Neural cell (in vitro differentiated cells): Measurements from ENCODE around the gene EFTUD2. TPM values are rescaled to one million over a fixed set of nuclear protein-coding genes. Genes with fewer than 3 reads are reported as not detected.

Experiments
- H2AFZ ChIP-seq: fragments of 200-600, 300-800 bp; sonication (generic), shearing (Covaris generic); 2 replicates; pipeline ENCODE4 v1.6.0; 2014; ENCODE audit warnings: low read depth, mild to moderate bottlenecking, antibody characterized with exemption, low read length, moderate library complexity
- H3F3A ChIP-seq: fragments of 200-600 bp; shearing (Covaris generic); 2 replicates; pipeline ENCODE4 v1.6.1; 2016; ENCODE audit warnings: mild to moderate bottlenecking, moderate library complexity, mixed read lengths, antibody characterized with exemption, low read length; ENCODE audit not compliant: insufficient read depth, poor library complexity, severe bottlenecking
- H3K27ac ChIP-seq: fragments of 200-600, 300-800 bp; sonication (generic), shearing (Covaris generic); 2 replicates; pipeline ENCODE4 v1.5.1; 2014; ENCODE audit warnings: mild to moderate bottlenecking, low read length, moderate library complexity
- H3K27me3 ChIP-seq: fragments of 300-800, 200-600 bp; sonication (generic), shearing (Covaris generic); 2 replicates; pipeline ENCODE4 v1.6.0; 2014; ENCODE audit warnings: mild to moderate bottlenecking, low read depth, low read length, moderate library complexity; ENCODE audit not compliant: insufficient read depth
- H3K36me3 ChIP-seq: fragments of 300-800, 200-600 bp; sonication (generic), shearing (Covaris generic); 2 replicates; pipeline ENCODE4 v1.5.1; 2014; ENCODE audit warnings: mild to moderate bottlenecking, antibody characterized with exemption, low read length, moderate library complexity; ENCODE audit not compliant: insufficient read depth
- H3K4me2 ChIP-seq: fragments of 300-800, 200-600 bp; sonication (generic), shearing (Covaris generic); 2 replicates; pipeline ENCODE4 v1.6.0; 2014; ENCODE audit warnings: mild to moderate bottlenecking, low read length
- H3K4me3 ChIP-seq: fragments of 300-800, 200-600 bp; sonication (generic), shearing (Covaris generic); 2 replicates; pipeline ENCODE4 v1.5.1; 2014; ENCODE audit warnings: mild to moderate bottlenecking, low read length, moderate library complexity
- H3K79me2 ChIP-seq: fragments of 200-600 bp; shearing (Covaris generic); replicated peaks from 2 replicates; pipeline ENCODE4 v1.6.0; 2014; ENCODE audit warnings: mild to moderate bottlenecking, low read length, moderate library complexity; ENCODE audit not compliant: insufficient read depth
- H3K9ac ChIP-seq: fragments of 300-800, 200-600 bp; sonication (generic), shearing (Covaris generic); 2 replicates; pipeline ENCODE4 v1.6.1; 2016; ENCODE audit warnings: mild to moderate bottlenecking, low read length, mixed read lengths
- H3K9me2 ChIP-seq: fragments of 200-600 bp; shearing (Covaris generic); 2 replicates; pipeline ENCODE4 v1.6.1; 2016; ENCODE audit warnings: mild to moderate bottlenecking, low read length, mixed read lengths; ENCODE audit not compliant: insufficient read depth
- H3K9me3 ChIP-seq: fragments of 200-600, 300-800 bp; sonication (generic), shearing (Covaris generic); 2 replicates; pipeline ENCODE4 v1.6.1; 2016; ENCODE audit warnings: mild to moderate bottlenecking, mixed run types, low read length, moderate library complexity, mixed read lengths
- H4K20me1 ChIP-seq: fragments of 200-600 bp; shearing (Covaris generic); 2 replicates; pipeline ENCODE4 v1.6.1; 2016; ENCODE audit warnings: mild to moderate bottlenecking, mixed run types; ENCODE audit not compliant: insufficient read depth
- EP300 ChIP-seq: fragments of 450-650 bp; conservative IDR thresholded peaks from 2 replicates; pipeline ENCODE4 v1.6.1; 2014; ENCODE audit warnings: antibody characterized with exemption, mild to moderate bottlenecking, moderate library complexity; ENCODE audit not compliant: poor library complexity, severe bottlenecking
- EZH2 ChIP-seq: fragments of 200-600, 300-800 bp; shearing (Covaris generic), sonication (generic); IDR thresholded peaks from 2 replicates; pipeline ENCODE4 v1.6.1; 2014; ENCODE audit warnings: antibody characterized with exemption, low read length, borderline replicate concordance, mild to moderate bottlenecking; ENCODE audit not compliant: insufficient read depth, poor library complexity, severe bottlenecking
- MXI1 ChIP-seq: fragments of 450-650 bp; conservative IDR thresholded peaks from 2 replicates; pipeline ENCODE4 v1.6.1; 2014; ENCODE audit warnings: antibody characterized with exemption, mild to moderate bottlenecking; ENCODE audit not compliant: poor library complexity, severe bottlenecking
- POLR2AphosphoS5 ChIP-seq: IDR thresholded peaks from 2 replicates; pipeline ENCODE4 v1.6.1; 2012
- RAD21 ChIP-seq: fragments of 450-650 bp; conservative IDR thresholded peaks from 2 replicates; pipeline ENCODE4 v1.6.1; 2014; ENCODE audit warnings: antibody characterized with exemption, mild to moderate bottlenecking, moderate library complexity
- REST ChIP-seq: IDR thresholded peaks from 2 replicates; pipeline ENCODE4 v1.6.1; 2012; ENCODE audit warnings: borderline replicate concordance
- SMC3 ChIP-seq: fragments of 450-650 bp; conservative IDR thresholded peaks from 2 replicates; pipeline ENCODE4 v1.6.1; 2014; ENCODE audit warnings: antibody characterized with exemption, mild to moderate bottlenecking, moderate library complexity; ENCODE audit not compliant: poor library complexity
- TAF1 ChIP-seq: IDR thresholded peaks from 2 replicates; pipeline ENCODE4 v1.6.1; 2012; ENCODE audit warnings: low read depth
- polyA plus RNA-seq: library from polyadenylated mRNA; depleted of rRNA; stranded (reverse); fragments of >200 nt; gene quantifications from 2 replicates; pipeline ENCODE4 v1.2.3, GENCODE V29; 2014
- TF ChIP-seq, protein P1 (sequence below): fragments of 450-650 bp; IDR thresholded peaks from 2 replicates; pipeline ENCODE4 v1.5.1; 2014; ENCODE audit warnings: antibody characterized with exemption, mild to moderate bottlenecking, moderate library complexity; ENCODE audit not compliant: poor library complexity, severe bottlenecking

The EFTUD2 gene
- polyA plus RNA-seq, 1 donor from 2014 or later = 69.4 TPM

DNA sequence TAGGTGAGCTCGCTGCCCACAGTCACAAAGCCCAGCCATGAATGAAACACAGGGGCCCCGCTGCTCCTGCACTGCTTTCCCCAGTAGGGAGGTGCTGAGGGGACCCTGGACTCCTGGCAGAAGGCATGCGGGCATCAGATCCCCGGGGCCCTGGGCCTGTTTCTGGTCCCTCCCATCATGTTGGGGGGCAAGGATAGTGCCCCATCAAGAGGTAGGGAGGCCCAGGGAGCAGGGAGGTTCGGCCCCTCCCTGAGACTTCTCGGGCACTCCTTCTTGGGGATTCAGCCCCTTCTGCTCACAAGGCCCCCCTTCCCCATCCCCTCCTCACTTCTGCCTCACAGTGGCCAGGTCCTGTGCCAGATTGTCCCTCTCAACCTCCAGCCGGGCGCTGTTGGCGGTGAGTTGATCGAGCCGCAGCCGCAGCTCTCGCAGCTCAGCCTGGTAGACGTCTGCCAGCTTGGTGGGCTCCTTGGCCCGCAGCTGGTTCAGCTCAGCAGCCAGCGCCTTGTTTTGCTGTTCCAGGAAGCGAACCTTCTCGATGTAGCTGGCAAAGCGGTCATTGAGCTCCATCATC lies 15.5 kb upstream of the EFTUD2 start:
- H3K4me3 ChIP-seq = no peak overlapping the region
- H3K4me2 ChIP-seq = no peak overlapping the region
- no peaks in the 10 kb centered on the region for H3F3A ChIP-seq
- no peaks in the 10 kb centered on the region for H4K20me1 ChIP-seq
- no peaks in the 10 kb centered on the region for H3K9me2 ChIP-seq
- no peaks in the 10 kb centered on the region for H3K36me3 ChIP-seq
- no peak overlapping the region for H3K9ac ChIP-seq
- no peaks in the 10 kb centered on the region for H3K9me3 ChIP-seq
- H3K79me2 ChIP-seq = no peaks in the 10 kb centered on the region
- H2AFZ ChIP-seq = no peak overlapping the region
- H3K27me3 ChIP-seq = peaks cover 24% of the 10 kb centered on the region
- H3K27ac ChIP-seq = no peak overlapping the region
- TF ChIP-seq POLR2AphosphoS5 = no peak
- no peak for TF ChIP-seq EP300
- no peak for TF ChIP-seq RAD21
- no peak for TF ChIP-seq EZH2

GRCh38 chr17:44914148-44914547 lies 14.9 kb upstream of the EFTUD2 start:
- no peaks in the 10 kb centered on the region for H3K79me2 ChIP-seq
- no peaks in the 10 kb centered on the region for H3K36me3 ChIP-seq
- H3K4me3 ChIP-seq = no peak overlapping the region

More at GRCh38 chr17:44914148-44914547, 14.9 kb upstream of the EFTUD2 start:
- Histone ChIP-seq H3K4me2 (no peak overlapping the region), H3K9ac (no peak overlapping the region), H3K27me3 (peaks cover 24% of the 10 kb centered on the region), H3K27ac (no peak overlapping the region), H4K20me1 (no peaks in the 10 kb centered on the region), H3K9me2 (no peaks in the 10 kb centered on the region), H3F3A (no peaks in the 10 kb centered on the region), H3K9me3 (no peaks in the 10 kb centered on the region), H2AFZ (no peak overlapping the region)
- TF ChIP-seq MXI1 = no peak
- TF ChIP-seq REST = no peak
- TF ChIP-seq RAD21 = no peak
- TF ChIP-seq TAF1 = no peak
- no peak for TF ChIP-seq EP300
- no peak for TF ChIP-seq EZH2
- TF ChIP-seq SMC3 = no peak
- no peak for TF ChIP-seq POLR2AphosphoS5
- TF ChIP-seq, protein P1, sequence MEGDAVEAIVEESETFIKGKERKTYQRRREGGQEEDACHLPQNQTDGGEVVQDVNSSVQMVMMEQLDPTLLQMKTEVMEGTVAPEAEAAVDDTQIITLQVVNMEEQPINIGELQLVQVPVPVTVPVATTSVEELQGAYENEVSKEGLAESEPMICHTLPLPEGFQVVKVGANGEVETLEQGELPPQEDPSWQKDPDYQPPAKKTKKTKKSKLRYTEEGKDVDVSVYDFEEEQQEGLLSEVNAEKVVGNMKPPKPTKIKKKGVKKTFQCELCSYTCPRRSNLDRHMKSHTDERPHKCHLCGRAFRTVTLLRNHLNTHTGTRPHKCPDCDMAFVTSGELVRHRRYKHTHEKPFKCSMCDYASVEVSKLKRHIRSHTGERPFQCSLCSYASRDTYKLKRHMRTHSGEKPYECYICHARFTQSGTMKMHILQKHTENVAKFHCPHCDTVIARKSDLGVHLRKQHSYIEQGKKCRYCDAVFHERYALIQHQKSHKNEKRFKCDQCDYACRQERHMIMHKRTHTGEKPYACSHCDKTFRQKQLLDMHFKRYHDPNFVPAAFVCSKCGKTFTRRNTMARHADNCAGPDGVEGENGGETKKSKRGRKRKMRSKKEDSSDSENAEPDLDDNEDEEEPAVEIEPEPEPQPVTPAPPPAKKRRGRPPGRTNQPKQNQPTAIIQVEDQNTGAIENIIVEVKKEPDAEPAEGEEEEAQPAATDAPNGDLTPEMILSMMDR = no peak
